ENCODE results near the gene PDE4D.

PDE4D gene

DNA sequence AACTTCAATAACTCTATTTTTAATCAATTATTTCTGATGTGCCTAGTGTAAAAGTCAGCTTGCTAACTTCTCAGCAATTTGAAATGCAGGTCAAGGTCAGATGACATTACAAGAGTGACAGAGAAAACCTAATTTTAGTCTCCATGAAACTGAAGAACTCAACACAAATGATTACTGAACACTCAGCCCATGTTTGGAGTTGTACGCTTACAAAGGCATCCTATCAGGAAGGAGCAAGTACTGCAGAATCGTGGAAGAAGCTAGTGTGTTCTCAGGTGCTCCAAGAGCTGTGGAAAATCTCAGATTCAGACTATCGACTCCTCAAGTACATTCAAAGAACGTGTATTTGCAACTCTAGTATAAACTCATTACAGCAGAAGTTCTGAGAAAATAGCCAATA is 526.7 kb downstream of the PDE4D start:
- DNase-seq (ENCODE audit: low spot score), result no peak

DNA sequence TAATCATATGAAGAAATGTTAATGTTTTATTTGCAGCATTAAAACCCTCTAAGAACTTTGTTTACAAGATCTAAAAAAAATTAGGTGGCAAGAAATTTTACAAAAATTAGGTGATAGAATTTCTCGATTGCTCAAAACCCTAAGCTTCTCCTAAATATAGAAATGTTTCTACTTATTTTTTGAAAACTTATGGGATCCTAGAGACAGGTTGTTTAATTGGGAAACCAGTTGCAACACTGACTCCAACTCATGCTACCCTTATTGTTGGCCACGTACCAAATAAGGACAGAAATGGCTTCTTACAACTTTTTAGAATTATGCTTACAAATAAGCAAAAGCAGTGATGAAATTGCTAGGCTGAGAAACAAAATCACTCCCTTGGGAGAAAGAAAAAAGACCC is 531.1 kb downstream of the PDE4D start:
- no peak for DNase-seq (ENCODE audit: low spot score)

DNA sequence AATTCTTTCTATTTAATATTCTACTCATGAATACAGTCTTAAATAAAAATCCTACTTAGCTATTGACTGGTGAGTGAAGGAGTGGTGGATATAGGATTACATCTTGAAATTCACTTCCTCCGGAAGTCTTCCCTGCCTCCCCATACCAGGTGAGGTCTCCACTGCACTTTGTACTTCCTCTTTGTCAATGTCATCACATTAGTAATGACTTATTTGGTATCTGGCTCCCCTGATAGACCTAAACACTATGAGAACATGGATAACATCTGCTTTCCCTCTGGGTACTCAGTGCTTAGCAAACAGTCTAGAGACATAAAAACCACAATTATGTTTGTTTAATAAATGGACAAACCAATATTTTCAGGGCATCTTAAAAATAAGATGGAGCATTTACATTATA is 532.1 kb downstream of the PDE4D start:
- no peak for DNase-seq (ENCODE audit: low spot score)

DNA sequence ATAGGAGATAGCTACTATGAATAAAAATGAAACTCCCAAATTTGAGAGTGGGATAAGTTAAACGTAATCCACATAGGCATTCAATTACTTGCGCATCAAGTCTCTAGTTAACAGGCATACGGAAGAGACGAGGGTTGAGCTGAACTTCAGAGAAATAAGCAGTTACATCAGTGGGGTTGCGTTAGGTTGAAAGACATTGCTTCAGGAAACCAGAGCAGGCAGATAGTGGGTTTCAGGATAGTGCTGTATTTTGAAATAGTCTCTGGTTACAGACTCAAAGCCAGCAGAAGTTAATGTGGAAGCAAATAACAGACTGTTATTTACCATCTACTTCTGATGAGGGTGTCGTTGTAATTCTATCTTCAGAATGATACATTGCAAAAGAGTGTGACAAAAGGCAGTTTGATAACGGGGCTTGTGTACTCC is 533.4 kb downstream of the PDE4D start:
- DNase-seq (ENCODE audit: low spot score), result no peak

DNA sequence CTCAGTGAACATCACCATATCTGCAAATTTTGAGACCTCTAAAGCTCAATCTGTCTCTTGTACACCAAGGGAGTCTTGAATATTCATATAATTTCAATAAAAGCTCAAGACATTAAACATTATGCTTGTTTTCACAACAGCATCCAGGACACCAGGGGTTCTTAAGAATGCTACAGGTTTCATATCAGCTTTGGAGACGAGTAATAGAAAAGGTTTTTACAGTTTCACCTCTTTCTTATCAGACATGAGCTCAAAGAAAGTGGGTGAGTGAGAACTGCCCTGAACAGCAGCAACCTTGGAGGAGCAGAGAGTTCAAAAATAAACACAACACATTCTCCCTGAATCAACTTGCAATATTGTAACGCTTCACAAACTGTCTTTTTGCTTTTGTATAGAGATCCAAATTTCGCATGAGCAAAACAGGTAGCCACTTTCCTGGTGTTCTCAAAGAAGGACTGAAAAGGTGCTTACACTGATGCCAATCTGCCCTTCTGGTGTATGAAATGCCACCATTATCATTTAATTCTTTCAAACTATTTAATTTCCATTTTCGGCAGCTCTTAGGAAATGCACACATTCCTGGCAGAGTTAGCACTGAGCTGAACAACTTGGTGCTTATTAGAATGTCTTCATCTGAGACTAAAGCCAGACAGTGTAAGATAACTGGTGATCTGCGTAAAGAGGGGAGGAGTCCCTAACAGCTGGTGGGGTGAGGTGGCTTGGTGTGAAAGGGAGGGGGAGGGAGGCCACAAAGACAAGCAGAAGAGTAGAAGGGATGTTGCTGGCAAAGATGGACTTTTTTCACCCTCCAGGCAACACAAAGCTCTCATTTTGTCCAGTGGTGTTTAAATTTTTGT is 535.3 kb downstream of the PDE4D start:
- no peak for DNase-seq (ENCODE audit: low spot score)

DNA sequence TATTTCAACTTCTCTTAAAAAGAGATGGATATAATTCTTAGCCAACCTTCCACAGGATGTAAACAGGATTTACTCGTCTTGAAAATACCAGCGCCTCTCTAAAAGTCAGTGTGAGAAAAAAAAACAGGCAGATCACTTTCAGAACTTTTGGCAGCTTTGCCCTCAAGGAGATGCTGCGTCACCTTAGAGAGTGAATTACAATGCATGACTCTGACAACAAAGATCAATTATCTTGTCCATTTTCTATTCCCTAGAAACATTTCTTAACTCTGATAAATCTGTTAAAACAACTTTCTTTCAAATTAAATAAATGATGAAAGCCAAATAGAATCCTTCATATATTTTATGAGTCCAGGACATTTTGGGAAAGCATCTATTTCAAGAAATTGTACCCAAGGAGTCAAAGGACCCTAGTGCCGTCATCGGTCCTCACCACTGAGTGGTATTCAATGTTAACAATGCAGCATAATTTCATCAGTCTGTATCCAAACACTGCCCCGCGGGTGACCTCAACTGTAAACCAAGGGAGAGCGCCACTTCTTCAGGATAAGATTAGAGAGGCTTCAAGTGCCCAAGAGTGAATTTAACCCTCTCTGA is 536.0 kb downstream of the PDE4D start:
- no peak for DNase-seq (ENCODE audit: low spot score)

DNA sequence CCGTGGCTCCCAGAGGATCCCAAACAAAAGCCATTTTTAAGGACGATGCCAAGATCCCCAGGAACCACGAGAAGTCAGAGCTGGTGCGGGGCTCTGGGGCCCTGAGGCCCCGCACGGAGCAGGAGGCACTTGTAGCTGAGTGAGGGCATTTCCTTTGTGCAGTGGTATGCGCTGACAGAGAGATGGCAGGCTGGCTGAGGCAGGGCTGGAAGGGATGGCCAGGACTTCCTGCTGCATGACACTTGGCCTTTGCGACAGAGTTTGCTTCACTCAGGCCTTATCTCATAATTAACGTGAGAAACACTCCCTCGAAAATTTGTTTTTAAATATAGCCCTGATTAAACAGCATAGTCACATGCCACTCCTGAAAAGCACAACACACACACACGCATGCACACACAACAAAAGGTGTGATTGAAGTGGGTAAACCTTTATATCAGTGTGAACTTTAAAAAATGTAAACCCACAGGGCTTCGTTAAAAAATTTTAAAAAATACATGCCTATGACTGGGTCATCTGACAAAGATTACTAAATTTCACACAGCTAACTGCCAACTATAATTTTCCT is 536.6 kb downstream of the PDE4D start:
- DNase-seq (ENCODE audit: low spot score), result no peak

DNA sequence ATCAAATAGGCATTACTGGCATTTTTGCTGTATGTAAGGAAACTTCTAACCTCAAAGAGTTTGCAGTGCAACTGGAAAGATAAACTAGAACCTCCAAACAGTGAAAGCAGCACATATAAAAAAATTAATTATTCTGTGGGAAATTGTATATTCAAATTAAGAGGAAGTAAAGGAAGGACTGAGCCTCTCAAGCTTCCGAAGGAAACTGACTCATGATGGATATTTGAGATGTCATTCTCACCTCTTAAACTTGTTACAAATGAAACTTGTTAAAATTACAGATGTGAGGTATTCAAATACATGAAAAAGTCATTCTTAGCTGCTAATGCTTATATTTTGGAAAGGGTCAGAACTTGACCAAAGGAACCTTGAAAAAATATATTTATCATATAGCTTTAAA is 538.7 kb downstream of the PDE4D start:
- DNase-seq (ENCODE audit: low spot score), result no peak

DNA sequence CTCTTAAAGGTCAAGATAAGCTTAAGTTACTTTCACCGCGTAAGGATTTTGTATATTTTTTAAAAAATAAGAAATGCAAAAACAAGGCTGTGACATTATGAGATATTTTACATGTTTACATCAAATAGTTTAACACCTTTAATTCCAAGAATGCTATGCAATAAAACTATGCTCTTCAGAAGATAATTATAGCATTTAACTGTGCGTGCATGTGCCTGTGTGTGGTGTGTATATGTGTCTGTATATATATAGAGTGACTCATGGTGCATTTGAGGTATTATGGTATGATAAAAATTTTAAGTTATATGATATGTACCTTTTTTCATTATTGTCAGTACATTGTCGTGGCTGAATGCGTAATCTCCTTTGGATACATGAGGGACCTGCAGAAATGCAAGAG is 539.3 kb downstream of the PDE4D start:
- no peak for DNase-seq (ENCODE audit: low spot score)

DNA sequence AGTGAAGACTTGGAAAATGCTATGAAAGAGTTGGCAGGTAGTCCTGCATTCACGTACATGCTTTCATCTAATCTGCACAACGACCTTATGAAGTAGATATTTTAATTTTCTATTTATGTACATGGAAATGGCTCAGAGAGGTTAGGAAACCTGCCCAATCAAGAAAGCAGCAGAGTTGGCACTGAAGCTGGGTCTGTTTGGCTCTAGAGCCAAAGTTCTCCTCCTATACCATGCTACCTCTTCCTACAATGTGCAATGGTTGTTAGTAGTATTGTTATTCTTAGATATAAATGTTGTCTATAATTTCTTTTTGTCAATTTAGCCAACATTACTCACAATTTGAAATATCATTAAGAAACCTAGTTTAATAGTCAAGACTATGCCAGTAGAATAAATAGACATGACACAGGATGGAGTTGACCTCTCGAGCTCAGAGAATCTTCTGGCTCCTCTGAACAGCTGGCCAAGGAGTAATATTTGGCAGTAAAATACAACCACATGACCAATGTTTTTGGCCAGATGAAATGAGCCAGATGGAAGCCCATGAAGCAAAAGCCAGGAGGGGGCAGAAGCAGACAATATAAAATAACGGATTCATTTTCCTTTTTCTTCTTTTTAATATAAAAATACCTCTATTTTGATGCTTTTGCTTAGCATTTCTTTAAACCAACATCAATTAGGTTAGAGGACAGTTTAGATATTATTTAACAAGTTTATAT is 542.3 kb downstream of the PDE4D start:
- DNase-seq (ENCODE audit: low spot score), result no peak

DNA sequence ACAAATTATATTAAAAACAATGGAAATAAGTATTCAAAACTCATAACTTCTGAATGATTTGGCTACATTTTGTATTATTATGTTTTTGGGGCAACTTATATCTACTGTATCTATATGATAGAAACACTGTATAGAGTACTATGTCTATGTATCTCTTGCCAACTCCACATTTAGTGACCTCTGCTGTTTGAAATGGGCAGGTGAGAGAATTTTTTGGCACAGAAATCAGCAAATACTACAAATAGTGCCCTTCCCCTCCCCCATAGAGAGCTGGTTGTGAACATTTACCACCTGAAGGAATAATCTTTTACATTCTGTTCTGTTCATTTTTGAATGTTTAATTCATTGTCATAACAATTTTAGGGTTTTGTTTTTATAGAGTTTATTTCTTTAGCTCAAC is 545.3 kb downstream of the PDE4D start:
- no peak for DNase-seq (ENCODE audit: low spot score)

DNA sequence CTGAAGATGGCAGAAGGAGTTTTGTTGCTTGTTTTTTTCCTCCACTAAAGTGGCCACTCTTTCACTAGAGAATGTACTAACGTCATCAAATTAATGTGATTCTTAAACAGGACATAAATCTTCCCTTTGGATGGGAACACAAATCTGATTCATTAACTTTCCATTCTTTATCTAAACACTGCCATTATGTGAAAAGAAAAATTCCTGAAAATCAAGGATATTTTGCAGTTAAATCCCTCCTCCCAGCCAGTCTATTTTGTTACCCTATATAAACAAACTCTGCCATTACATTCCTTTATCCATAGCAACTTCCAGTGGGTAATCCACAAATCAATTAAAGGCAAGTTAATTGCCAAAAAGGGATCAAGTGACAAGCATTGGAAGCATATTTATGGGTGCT is 546.5 kb downstream of the PDE4D start:
- no peak for DNase-seq (ENCODE audit: low spot score)

DNA sequence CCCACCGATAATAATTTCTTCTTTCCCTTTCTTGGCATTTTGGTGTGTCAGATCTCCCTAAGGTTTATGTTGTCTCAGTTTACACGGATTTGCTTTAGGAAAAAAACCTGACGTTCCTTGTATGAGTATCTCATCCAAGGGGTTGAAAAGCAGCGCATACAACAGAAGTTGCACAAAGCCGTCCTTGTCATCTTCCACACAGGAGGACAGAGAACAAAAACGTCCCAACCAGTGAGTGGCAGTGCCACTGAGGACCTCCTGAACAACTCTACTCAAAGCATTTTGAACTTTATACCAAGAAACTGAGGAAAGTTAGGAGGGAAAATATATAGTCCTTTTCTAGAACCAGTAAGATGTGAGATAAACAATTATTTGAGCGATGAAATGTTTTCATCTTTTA is 547.0 kb downstream of the PDE4D start:
- no peak for DNase-seq (ENCODE audit: low spot score)

DNA sequence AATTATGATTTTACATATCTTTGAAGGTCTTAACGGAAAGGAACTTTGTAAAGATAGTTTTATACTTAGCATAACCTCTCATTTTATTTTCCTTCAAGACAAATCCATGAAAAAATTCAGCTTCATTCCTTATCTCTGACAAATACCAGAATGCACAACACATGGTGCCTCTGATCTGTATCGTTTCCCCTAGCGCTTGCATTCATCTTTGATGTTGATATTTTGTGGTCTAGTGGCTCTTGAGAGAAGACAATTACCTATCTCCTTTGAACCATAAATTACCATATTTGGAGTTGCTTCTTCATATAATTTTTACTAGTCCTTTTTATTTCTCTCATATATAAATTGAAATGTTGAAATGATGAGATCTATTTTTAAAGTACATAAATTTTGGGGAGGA is 551.3 kb downstream of the PDE4D start:
- DNase-seq (ENCODE audit: low spot score), result no peak

DNA sequence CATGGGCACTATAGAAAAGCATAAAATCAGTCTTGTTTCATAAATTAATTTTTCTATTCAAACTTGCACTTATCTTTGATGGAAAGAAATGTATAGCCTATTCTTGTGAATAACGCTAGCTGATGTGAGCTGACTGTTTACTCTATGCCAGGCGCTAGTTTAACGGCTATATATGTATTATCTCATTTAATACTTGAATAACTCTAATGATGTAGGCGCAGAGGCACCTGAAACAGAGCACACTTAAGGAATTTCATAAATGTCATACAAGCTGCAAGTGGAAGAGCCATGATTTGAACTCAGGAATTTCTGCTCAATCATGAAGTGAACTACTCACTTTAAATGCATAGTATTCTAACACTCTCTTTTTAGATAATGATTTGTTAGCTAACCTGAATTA is 551.8 kb downstream of the PDE4D start:
- DNase-seq (ENCODE audit: low spot score), result no peak

DNA sequence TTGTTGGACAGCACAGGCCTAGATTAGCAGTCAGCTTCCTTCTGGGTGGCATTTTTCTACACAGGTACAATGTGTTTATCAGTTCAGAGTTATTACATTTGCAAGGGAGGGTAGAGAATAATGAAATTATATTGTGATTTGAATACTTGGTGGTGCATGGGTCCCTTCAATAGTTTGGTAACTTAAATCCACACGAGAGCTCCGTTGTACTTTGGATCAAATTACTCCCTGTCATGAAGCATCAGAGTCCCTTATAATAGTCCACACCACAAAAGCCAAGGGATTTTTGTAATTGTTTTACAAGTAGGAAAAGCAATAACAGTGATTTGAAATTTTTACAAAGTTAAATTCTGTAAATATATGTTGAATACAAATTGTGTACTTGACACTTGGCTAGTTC is 552.4 kb downstream of the PDE4D start:
- DNase-seq (ENCODE audit: low spot score), result no peak

DNA sequence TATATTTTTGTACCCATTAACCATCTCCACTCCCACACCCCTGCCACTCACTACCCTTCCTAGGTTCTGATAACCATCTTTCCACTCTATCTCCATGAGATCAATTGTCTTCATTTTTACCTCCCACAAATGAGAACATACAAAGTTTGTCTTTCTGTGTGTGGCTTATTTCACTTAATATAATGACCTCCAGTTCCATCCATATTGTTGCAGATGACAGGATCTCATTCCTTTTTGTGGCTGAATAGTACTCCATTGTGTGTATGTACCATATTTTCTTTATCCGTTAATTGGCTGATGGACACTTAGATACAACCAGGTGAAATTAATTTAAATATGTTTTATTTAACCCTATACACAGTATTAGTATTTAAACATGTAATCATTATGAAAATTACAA is 552.9 kb downstream of the PDE4D start:
- no peak for DNase-seq (ENCODE audit: low spot score)

DNA sequence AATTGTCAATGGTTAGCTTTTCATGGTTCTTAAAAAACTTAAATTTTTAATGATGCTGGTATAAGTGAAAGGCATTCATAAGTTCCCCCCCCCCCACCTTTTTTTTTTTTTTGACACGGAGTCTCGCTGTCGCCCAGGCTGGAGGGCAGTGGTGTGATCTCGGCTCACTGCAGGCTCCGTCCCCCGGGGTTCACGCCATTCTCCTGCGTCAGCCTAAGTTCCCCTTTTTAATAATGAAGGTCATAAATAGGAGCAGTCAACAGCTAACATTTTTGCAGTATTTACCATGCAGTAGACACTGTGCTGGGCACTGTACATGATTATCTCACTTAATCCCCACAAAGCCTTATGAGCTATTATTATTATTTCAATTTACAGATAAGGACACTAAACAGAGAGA is 556.3 kb downstream of the PDE4D start:
- DNase-seq (ENCODE audit: low spot score), result no peak

DNA sequence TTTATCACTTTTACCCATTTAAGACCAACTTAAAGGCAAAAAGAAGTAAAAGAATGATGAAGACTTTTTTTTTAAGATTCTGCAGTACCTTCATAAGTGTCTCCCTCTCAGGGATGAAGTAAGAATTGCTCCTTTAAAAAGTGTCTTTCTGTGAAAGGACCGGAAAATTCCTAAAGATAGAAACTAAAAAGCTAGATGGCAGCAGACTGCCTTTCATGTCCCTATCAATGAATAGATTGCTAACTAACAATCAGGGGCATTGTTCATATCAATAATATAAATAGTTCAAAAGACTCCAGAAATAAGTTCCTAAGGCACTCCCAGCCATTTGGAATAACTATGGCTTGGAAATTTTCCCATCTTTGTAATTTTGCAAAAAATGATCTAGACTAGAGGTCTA is 558.0 kb downstream of the PDE4D start:
- no peak for DNase-seq (ENCODE audit: low spot score)

DNA sequence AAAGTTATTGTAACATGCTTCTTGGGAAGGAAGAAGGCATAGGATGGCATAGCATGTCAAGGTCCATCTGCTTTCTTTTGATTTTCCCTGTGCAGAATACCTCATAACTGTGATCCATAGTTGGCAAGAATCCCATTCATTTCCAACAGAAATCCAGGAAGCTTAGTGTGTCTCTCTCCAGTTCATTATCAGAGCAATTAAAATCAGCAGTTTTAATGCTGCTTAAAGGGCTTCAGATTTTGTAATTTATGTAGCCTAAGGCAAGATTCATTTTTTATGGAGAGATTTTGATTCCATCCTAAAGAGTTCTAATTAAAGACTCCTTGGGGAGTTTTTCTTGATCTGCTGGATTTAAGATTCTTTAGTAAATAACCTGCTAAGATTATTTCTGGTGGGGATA is 560.1 kb downstream of the PDE4D start:
- no peak for DNase-seq (ENCODE audit: low spot score)

DNA sequence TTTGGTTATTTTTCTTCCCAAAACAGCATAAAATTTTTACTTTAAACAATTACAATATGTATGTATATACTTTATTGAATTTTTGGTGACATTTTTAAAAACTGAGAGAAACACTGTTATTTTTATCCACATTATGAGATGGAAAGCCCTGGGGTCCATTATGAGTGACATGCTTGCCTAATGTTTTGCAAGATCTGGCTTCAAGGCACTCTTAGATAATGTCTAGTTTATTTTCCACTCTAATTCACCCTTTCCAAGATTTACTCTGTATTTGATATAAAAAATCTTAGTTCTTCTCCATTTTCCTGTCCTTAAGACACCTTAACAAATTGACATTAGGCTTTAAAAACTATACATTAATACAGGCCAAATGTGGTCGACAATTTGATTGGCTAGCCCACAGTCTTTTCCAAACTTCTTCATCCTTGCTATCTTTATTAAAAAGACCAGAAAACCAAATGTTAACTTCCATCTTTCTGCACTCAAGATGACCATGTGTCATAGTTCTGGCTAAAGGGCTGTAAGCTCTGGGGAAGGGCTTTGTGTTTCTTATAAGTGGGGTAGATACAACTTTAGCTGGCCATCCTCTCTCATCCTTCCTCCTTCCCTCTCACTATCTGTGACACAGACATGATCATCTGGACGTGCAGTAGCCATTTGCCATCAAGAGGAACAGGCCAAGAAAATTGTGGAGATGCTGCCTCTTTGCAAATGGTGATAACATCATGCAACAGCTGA is 561.1 kb downstream of the PDE4D start:
- DNase-seq (ENCODE audit: low spot score), result no peak

DNA sequence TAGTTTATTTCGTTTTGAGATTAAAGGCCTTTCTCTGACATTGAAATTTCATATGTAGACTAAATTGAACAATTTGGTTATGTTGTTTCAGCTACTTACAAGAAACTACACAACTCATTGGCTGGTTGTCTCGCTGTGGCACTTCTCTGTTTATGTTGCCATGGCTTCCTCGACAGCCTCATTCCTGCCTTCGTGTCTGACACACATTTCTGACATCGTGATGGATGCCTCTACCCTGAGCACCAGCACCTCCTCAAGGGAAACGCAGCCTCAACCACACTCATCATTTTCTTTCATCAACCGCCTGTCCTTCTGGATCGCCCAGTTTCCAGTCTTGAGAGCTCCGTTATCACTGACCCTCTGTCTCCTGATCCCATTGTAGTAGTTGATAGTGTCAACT is 562.8 kb downstream of the PDE4D start:
- no peak for DNase-seq (ENCODE audit: low spot score)

Data from hematopoietic multipotent progenitor cell treated with erythropoietin and hydrocortisone succinate and interleukin-3 and kit ligand, for 15 days (in vitro differentiated cells).